Hematopoietic multipotent progenitor cell treated with erythropoietin and hydrocortisone succinate and interleukin-3 and kit ligand, for 8 days (in vitro differentiated cells): ENCODE results near the gene RFK.
"Not testable (repeated sequence)": the region's sequence is repeated elsewhere in the genome, so short reads cannot be mapped to it uniquely, and the experiment has no call there.

Source experiments
- DNase-seq: peaks from one replicate; pipeline ENCODE4 v3.0.0-alpha.2; 2015

The RFK gene

GRCh38 chr9:76394195-76394959 is at the start of gene RFK:
RFK (minus strand) TSS chr9:76394426; CDS start chr9:76394171, 255 bp downstream.
- DNase-seq: peak; percentile 89

GRCh38 chr9:76443887-76444286 is 49.7 kb upstream of the RFK start:
- DNase-seq: no peak

- no peak for DNase-seq
Observed at GRCh38 chr9:76441551-76442322, 47.5 kb upstream of the RFK start.

- DNase-seq: no peak
Observed at GRCh38 chr9:76438841-76439588, 44.8 kb upstream of the RFK start.

GRCh38 chr9:76437017-76437699 is 42.9 kb upstream of the RFK start:
- DNase-seq: not testable (repeated sequence)

- not testable (repeated sequence) for DNase-seq
Observed at GRCh38 chr9:76434897-76435296, 40.7 kb upstream of the RFK start.

- no peak for DNase-seq
Observed at GRCh38 chr9:76433836-76434235, 39.6 kb upstream of the RFK start.

GRCh38 chr9:76433406-76433805 is 39.2 kb upstream of the RFK start:
- no peak for DNase-seq

- no peak for DNase-seq
Observed at GRCh38 chr9:76431601-76432000, 37.4 kb upstream of the RFK start.

- DNase-seq: no peak
Observed at GRCh38 chr9:76426807-76427419, 32.7 kb upstream of the RFK start.

- no peak for DNase-seq
Observed at GRCh38 chr9:76425677-76426453, 31.6 kb upstream of the RFK start.

GRCh38 chr9:76424491-76424890 is 30.3 kb upstream of the RFK start:
- no peak for DNase-seq

GRCh38 chr9:76423216-76424177 is 29.3 kb upstream of the RFK start:
- DNase-seq: no peak

GRCh38 chr9:76419782-76420380 is 25.7 kb upstream of the RFK start:
- DNase-seq: peak; percentile 54

- no peak for DNase-seq
Observed at GRCh38 chr9:76417394-76417793, 23.2 kb upstream of the RFK start.

GRCh38 chr9:76415731-76416130 is 21.5 kb upstream of the RFK start:
- no peak for DNase-seq

- no peak for DNase-seq
Observed at GRCh38 chr9:76415154-76415553, 20.9 kb upstream of the RFK start.

- DNase-seq: no peak
Observed at GRCh38 chr9:76414661-76415060, 20.4 kb upstream of the RFK start.

GRCh38 chr9:76413658-76414057 is 19.4 kb upstream of the RFK start:
- no peak for DNase-seq

- DNase-seq: no peak
Observed at GRCh38 chr9:76412638-76413037, 18.4 kb upstream of the RFK start.
